Measurements from ENCODE around the gene MYH14. TPM values are rescaled to one million over a fixed set of nuclear protein-coding genes. Genes with fewer than 3 reads are reported as not detected.

Gene MYH14
- total RNA-seq, 2 experiments from 2014 or later, result not detected

- ChIA-PET POLR2A (no interaction called here), CTCF (no interaction called here)
Measured at GRCh38 chr19:50311723-50312635, 108.6 kb downstream of the MYH14 start.

GRCh38 chr19:50312967-50313811, 109.8 kb downstream of the MYH14 start:
- POLR2A ChIA-PET, result no interaction called here

GRCh38 chr19:50313812-50314536, 110.6 kb downstream of the MYH14 start:
- POLR2A ChIA-PET, result no interaction called here
- CTCF ChIA-PET, result no interaction called here

More at GRCh38 chr19:50312967-50313811, 109.8 kb downstream of the MYH14 start:
- CTCF ChIA-PET, result no interaction called here

GRCh38 chr19:50314724-50315708, 111.6 kb downstream of the MYH14 start:
- POLR2A ChIA-PET, result no interaction called here
- CTCF ChIA-PET, result interaction anchor here (1.2 kb wide), 1 partner anchor 63 kb away, joined by 4 read pairs; no protein-coding TSS in a partner anchor

GRCh38 chr19:50315773-50316448, 112.5 kb downstream of the MYH14 start:
- ChIA-PET CTCF (interaction anchor here (0.6 to 1.2 kb wide), 2 partner anchors 64 to 194 kb away, joined by 3 to 4 read pairs; no protein-coding TSS in a partner anchor), POLR2A (interaction anchor here (0.6 kb wide), 1 partner anchor 13 kb away, joined by 4 read pairs; the partner anchor contains the start of gene KCNC3)

GRCh38 chr19:50317115-50317514, 113.7 kb downstream of the MYH14 start:
- ChIA-PET POLR2A (no interaction called here), CTCF (no interaction called here)

GRCh38 chr19:50318438-50318837, 115.0 kb downstream of the MYH14 start:
- ChIA-PET CTCF (interaction anchor here (1.1 kb wide), 1 partner anchor 11 kb away, joined by 3 read pairs; the partner anchor contains the start of gene KCNC3), POLR2A (no interaction called here)

GRCh38 chr19:50319156-50319555, 115.7 kb downstream of the MYH14 start:
- CTCF ChIA-PET, result interaction anchor here (1.1 kb wide), 1 partner anchor 10 kb away, joined by 3 read pairs; the partner anchor contains the start of gene KCNC3
- POLR2A ChIA-PET, result no interaction called here

GRCh38 chr19:50320051-50320450, 116.6 kb downstream of the MYH14 start:
- CTCF ChIA-PET, result no interaction called here

GRCh38 chr19:50320596-50320995, 117.2 kb downstream of the MYH14 start:
- POLR2A ChIA-PET, result no interaction called here
- CTCF ChIA-PET, result no interaction called here

More at GRCh38 chr19:50320051-50320450, 116.6 kb downstream of the MYH14 start:
- POLR2A ChIA-PET, result no interaction called here

GRCh38 chr19:50321831-50322230, 118.4 kb downstream of the MYH14 start:
- POLR2A ChIA-PET, result no interaction called here

GRCh38 chr19:50322234-50322633, 118.8 kb downstream of the MYH14 start:
- CTCF ChIA-PET, result interaction anchor here (0.7 kb wide), 1 partner anchor 164 kb away, joined by 4 read pairs; no protein-coding TSS in a partner anchor

More at GRCh38 chr19:50321831-50322230, 118.4 kb downstream of the MYH14 start:
- CTCF ChIA-PET, result interaction anchor here (0.7 kb wide), 1 partner anchor 165 kb away, joined by 4 read pairs; no protein-coding TSS in a partner anchor

GRCh38 chr19:50322931-50323781, 119.7 kb downstream of the MYH14 start:
- CTCF ChIA-PET, result no interaction called here
- POLR2A ChIA-PET, result no interaction called here

More at GRCh38 chr19:50322234-50322633, 118.8 kb downstream of the MYH14 start:
- POLR2A ChIA-PET, result no interaction called here

GRCh38 chr19:50323782-50324133, 120.3 kb downstream of the MYH14 start:
- ChIA-PET POLR2A (no interaction called here), CTCF (no interaction called here)

- CTCF ChIA-PET, result no interaction called here
- POLR2A ChIA-PET, result no interaction called here
Measured at GRCh38 chr19:50324331-50324730, 120.9 kb downstream of the MYH14 start.

- CTCF ChIA-PET, result no interaction called here
- POLR2A ChIA-PET, result no interaction called here
Measured at GRCh38 chr19:50325310-50326100, 122.1 kb downstream of the MYH14 start.
